HG03469 (cell line): ENCODE results near the gene SAMD3.
"Not testable (repeated sequence)": the region's sequence is repeated elsewhere in the genome, so short reads cannot be mapped to it uniquely, and the experiment has no call there.

Experiments used
- ATAC-seq: cut with Tn5 transposase; IDR thresholded peaks from one replicate; pipeline ENCODE4 v1.9.1; 2021; ENCODE audit warnings: mild to moderate bottlenecking, moderate library complexity, moderate number of reproducible peaks; ENCODE audit not compliant: unreplicated experiment

Gene SAMD3

GRCh38 chr6:130138116-130138908 lies 84.4 kb downstream of the SAMD3 start:
- ATAC-seq = peak; percentile 62

DNA sequence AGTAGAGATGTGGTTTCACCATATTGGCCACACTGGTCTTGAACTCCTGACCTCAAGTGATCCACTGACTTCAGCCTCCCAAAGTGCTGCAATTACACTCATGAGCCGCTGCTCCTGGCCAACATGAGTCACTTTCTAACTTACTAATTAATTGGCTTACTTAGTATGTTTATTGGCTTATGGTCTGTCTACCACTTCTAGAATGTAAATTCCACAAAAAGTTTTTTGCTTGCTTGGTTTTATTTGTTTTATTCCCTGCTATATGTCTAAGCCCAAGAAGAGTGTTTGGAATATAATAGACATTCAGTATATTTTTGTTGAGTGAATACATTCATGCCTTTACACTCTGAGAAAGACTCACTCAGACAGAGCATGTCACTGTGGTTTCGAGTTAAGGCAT lies 86.0 kb downstream of the SAMD3 start:
- no peak for ATAC-seq

DNA sequence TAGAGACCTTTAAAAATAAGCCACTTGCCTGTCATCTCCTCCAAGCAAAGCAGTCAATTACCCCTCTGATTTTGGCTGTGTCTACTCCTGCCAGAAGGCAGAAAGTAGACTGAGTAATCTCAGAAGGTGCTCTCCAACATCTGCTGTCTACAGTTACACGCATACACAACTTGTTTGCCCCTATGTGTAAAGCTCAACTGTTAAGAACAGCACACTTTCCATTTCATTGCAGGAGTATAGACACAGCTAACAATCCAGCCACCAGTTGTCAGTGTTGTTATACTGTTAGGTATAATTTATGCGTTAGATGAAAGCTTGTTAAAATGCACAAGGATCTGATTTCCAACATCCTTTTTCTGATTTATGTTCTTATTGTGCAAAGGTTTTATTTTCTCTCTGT lies 88.2 kb downstream of the SAMD3 start:
- ATAC-seq = no peak

DNA sequence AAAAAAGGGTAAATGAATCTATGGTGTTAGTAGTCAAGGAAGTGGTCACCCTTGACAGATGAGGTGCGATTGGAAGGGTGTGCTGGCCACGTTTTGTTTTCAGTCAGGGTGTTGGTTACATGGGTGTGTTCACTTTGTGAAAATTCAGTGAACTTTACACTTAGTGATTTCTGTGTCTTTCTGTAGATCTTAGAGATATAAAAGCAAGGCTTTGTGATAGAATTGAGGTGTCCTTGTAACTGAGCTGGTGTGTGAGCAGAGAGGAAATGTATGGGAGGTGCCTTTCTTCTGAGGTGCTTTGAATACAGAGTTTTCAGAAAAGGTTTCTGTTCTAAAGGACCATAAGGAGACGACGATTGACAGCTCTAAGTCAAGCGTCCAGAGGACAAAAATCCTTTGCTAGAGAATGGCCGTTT lies 90.5 kb downstream of the SAMD3 start:
- ATAC-seq = peak; percentile 73

DNA sequence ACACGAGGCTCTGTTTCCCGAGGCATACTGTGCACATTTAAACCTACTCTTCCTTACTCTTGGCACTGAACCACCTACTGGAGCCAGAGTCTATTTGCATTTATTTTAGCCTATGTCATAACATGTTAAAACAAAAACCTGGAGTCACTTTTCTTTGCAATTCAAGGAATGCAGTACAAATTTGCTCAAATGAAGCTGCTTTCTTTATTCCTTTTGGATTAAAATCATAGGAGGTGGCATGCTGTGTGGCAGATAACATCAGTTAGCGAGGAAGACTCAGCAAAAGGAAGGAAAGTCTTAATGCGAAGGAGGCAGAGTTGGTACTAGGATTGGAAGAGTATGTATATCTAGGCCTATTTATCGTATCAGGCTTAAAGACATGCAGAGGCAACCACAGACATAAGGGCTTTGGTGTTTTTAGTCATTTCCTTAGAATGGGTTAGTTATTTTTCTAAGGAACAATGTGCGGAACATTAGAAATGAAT lies 92.9 kb downstream of the SAMD3 start:
- no peak for ATAC-seq

GRCh38 chr6:130128326-130128725 lies 94.4 kb downstream of the SAMD3 start:
- no peak for ATAC-seq

DNA sequence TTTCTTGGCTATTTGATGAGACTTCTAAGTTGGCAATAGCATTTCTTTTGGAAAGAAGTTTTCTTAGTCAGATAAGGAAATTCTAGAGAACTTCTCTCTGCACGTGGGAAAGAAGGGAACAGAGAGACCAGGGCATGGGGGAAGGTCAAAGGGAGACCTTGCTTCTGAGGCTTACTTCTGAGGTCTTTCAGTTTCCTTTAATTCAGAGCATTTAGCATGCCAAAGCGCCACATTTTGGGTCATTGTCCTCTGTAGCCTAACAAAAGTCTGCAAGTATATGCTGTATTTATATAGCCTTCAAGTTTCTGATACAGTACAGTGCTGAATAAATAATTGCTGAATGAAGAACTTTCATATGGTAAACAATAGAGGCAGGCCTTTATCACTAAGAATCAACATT lies 95.6 kb downstream of the SAMD3 start:
- no peak for ATAC-seq

- no peak for ATAC-seq
These were observed 100.5 kb downstream of the SAMD3 start for GRCh38 chr6:130122243-130122642.

GRCh38 chr6:130120731-130121130 lies 102.0 kb downstream of the SAMD3 start:
- no peak for ATAC-seq

DNA sequence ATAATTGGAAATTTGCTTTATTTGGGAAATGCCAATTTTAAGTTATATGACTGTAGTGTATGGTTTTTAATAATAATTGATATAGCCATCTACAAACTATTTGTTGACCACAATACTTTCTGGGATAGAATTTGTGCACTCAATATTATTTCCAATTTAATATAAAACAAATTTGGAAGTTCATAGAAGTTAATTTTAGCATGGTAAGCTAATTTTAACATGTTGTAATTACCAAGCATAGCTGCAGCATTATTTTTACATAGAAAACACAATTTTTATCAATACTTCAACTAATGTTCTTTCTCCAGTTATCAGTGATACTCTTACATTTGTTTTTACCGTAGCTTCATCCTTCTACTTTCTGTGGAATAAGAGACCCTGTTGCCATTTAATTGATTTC lies 103.5 kb downstream of the SAMD3 start:
- no peak for ATAC-seq

- ATAC-seq = no peak
These were observed 104.5 kb downstream of the SAMD3 start for GRCh38 chr6:130118236-130118635.

GRCh38 chr6:130117187-130117701 lies 105.5 kb downstream of the SAMD3 start:
- ATAC-seq = not testable (repeated sequence)

DNA sequence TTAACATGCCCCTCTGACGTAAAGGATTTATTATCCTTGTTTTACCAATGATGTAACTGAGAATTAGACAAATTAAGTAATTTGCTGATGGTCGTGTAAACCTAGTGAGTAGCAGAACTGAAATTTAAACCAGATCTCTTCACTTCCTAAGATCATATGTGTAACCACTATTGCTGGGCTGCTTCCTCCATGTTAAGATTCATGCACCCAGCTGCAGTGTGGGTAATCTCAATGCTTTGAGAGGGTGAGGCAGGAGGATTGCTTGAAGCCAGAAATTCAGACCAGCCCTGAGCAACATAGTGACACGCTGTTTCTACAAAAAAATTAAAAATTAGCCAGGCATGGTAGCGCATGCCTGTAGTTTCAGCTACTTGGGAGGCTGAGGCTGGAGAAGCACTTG lies 106.5 kb downstream of the SAMD3 start:
- ATAC-seq = no peak

- peak; percentile 80 for ATAC-seq
These were observed 107.7 kb downstream of the SAMD3 start for GRCh38 chr6:130115036-130115435.

GRCh38 chr6:130113201-130113710 lies 109.5 kb downstream of the SAMD3 start:
- no peak for ATAC-seq

GRCh38 chr6:130111031-130111430 lies 111.7 kb downstream of the SAMD3 start:
- ATAC-seq = no peak

- ATAC-seq = no peak
These were observed 115.0 kb downstream of the SAMD3 start for GRCh38 chr6:130107710-130108109.

DNA sequence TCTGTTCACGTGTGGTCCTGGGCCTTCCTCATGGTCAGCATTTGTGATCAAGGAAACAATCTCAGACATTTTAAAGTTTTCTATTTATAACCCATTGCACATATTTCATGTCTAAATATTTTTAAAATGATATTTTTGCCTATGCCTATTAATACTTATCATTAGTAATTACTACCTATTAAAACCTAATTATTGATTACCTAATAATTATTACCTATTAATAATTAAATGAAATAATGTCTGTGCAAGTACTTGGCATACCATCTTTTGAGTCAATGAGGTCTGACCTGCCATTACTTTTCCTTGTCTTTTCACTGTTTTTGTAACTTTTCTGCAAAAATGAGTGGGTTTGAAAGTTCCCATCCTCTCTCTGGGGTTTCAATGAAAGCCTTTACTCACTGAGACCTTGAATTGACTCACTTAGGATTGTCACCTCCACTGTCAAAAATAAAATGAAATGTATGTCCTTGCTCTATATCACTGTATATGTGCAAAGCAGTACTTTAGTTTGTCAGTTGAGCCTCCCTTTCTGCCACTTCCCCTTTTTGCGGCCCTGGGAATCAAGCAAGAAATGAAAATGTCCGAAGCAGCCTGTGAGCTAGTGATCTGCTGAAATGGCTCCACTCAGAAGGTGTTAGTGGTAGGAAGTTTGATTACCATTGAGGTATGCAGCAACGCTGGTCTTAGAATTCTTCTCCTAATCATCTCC lies 116.6 kb downstream of the SAMD3 start:
- peak; percentile 94 for ATAC-seq

- no peak for ATAC-seq
These were observed 123.6 kb downstream of the SAMD3 start for GRCh38 chr6:130099119-130099518.

GRCh38 chr6:130098317-130098716 lies 124.4 kb downstream of the SAMD3 start:
- no peak for ATAC-seq
